ENCODE measurements around the gene PRKAG2.

PRKAG2 gene

GRCh38 chr7:151891182-151891581 is 14.3 kb upstream of the PRKAG2 start:
- peaks cover 41% of the 10 kb centered on the region for H3K27me3 ChIP-seq (ENCODE audit: low read depth, low read length)
- H3K4me3 ChIP-seq (ENCODE audit: low read length) = no peak overlapping the region
- no peaks in the 10 kb centered on the region for H3K9me3 ChIP-seq (ENCODE audit: insufficient read depth, low read length)
- TF ChIP-seq CTCF (IDR thresholded peaks at IDR 0.05; ENCODE audit: low read depth, low read length) (no peak), EZH2phosphoT487 (IDR thresholded peaks at IDR 0.05; ENCODE audit: low read depth) (no peak)
- no peak overlapping the region for H3K9ac ChIP-seq (ENCODE audit: low read length)
- no peaks in the 10 kb centered on the region for H3K4me1 ChIP-seq (ENCODE audit: low read length)
- H4K20me1 ChIP-seq (ENCODE audit: insufficient read depth, low read length) = no peaks in the 10 kb centered on the region
- no peak overlapping the region for H2AFZ ChIP-seq (ENCODE audit: low read depth, low read length)
- H3K36me3 ChIP-seq (replicated peaks; ENCODE audit: low read depth, low read length) = no peaks in the 10 kb centered on the region
- H3K27ac ChIP-seq (ENCODE audit: low read length) = no peak overlapping the region
- H3K79me2 ChIP-seq (ENCODE audit: low read length) = no peaks in the 10 kb centered on the region
- H3K4me2 ChIP-seq (ENCODE audit: low read length) = no peak overlapping the region

GRCh38 chr7:151890355-151891004 is 13.6 kb upstream of the PRKAG2 start:
- peaks cover under 1% of the 10 kb centered on the region; the same call in 1 of the 2 replicates for H3K4me1 ChIP-seq (ENCODE audit: low read length)
- H2AFZ ChIP-seq (ENCODE audit: low read depth, low read length) = no peak overlapping the region
- no peaks in the 10 kb centered on the region for H3K9me3 ChIP-seq (ENCODE audit: insufficient read depth, low read length)
- TF ChIP-seq CTCF (IDR thresholded peaks at IDR 0.05; ENCODE audit: low read depth, low read length) (no peak), EZH2phosphoT487 (IDR thresholded peaks at IDR 0.05; ENCODE audit: low read depth) (no peak)
- no peak overlapping the region for H3K4me3 ChIP-seq (ENCODE audit: low read length)
- no peak overlapping the region for H3K4me2 ChIP-seq (ENCODE audit: low read length)
- H3K27ac ChIP-seq (ENCODE audit: low read length) = no peak overlapping the region
- H3K27me3 ChIP-seq (ENCODE audit: low read depth, low read length) = peaks cover 48% of the 10 kb centered on the region
- H3K79me2 ChIP-seq (ENCODE audit: low read length) = no peaks in the 10 kb centered on the region
- no peaks in the 10 kb centered on the region for H3K36me3 ChIP-seq (replicated peaks; ENCODE audit: low read depth, low read length)
- H4K20me1 ChIP-seq (ENCODE audit: insufficient read depth, low read length) = no peaks in the 10 kb centered on the region
- no peak overlapping the region for H3K9ac ChIP-seq (ENCODE audit: low read length)

GRCh38 chr7:151889406-151890354 is 12.8 kb upstream of the PRKAG2 start:
- Histone ChIP-seq H3K27me3 (ENCODE audit: low read depth, low read length) (peaks cover 53% of the 10 kb centered on the region), H3K4me2 (ENCODE audit: low read length) (no peak overlapping the region), H3K36me3 (replicated peaks; ENCODE audit: low read depth, low read length) (no peaks in the 10 kb centered on the region), H2AFZ (ENCODE audit: low read depth, low read length) (no peak overlapping the region), H3K9me3 (ENCODE audit: insufficient read depth, low read length) (no peaks in the 10 kb centered on the region), H3K4me1 (ENCODE audit: low read length) (peaks cover 9% of the 10 kb centered on the region), H3K4me3 (ENCODE audit: low read length) (no peak overlapping the region), H4K20me1 (ENCODE audit: insufficient read depth, low read length) (no peaks in the 10 kb centered on the region), H3K79me2 (ENCODE audit: low read length) (no peaks in the 10 kb centered on the region), H3K9ac (ENCODE audit: low read length) (no peak overlapping the region), H3K27ac (ENCODE audit: low read length) (no peak overlapping the region)
- TF ChIP-seq EZH2phosphoT487 (IDR thresholded peaks at IDR 0.05; ENCODE audit: low read depth) (no peak), CTCF (IDR thresholded peaks at IDR 0.05; ENCODE audit: low read depth, low read length) (no peak)
